GM12892 (cell line): ENCODE results near the gene GOLGA8Q.
"Not testable (repeated sequence)": the region's sequence is repeated elsewhere in the genome, so short reads cannot be mapped to it uniquely, and the experiment has no call there.

ENCODE experiments used
- POLR2A ChIP-seq: IDR thresholded peaks from 2 replicates; pipeline ENCODE4 v1.6.1; 2011; ENCODE audit warnings: low read depth, low read length, control low read depth
- POLR2AphosphoS5 ChIP-seq: IDR thresholded peaks from 2 replicates; pipeline ENCODE4 v1.6.1; 2011; ENCODE audit warnings: low read depth, low read length, control low read depth

DNA sequence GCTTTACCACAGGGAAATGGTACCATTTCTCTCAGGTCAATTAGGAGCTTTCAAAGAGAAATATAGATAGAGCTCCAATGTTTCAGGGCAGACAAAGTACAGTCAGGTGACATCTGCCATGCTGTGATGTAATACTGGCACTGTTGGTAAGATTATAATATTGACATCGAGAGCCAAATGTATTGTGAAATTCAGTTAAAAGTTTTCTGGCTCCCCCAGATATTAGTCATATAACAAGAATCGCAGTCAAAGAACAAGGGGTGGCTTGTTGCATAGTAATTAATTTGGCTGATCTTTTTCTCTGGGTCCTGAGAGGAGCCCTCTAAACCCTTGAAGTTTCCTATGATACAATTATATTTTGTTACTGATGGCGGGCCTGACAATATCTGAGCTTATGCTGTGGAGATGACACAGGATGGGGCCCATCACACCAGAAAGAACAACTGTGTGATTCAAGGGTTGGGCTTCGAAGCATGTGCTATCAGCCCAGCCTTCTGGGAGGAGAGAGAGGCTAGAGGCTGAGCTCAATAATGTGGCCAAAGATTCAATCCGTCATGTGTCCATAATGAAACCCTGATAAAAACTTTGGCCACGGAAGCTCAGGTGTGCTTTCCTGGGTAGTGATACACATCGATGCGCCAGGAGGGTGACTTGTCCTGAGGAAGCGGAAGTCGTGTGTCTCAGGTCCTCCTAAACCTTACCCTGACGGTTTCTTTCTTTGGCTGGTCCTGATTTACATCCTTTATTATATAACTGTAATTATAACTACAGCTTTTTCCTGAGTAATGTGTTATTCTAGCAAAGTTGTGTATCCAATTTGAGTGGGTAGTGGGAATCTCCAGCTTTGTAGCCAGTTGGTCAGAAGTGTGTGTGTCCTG lies 48.7 kb upstream of the GOLGA8Q start:
- TF ChIP-seq POLR2A, POLR2AphosphoS5: not testable (repeated sequence)
